Thymus (tissue), 11 donors: Measurements from ENCODE around the gene GTPBP10. TPM values are rescaled to one million over a fixed set of nuclear protein-coding genes. Genes with fewer than 3 reads are reported as not detected.

Experiments
- DNase-seq, 9 donors: peaks; one replicate each; pipeline ENCODE4 v3.0.0-alpha.2; 2013; ENCODE audit warnings: low spot score in 9 of 9, low read depth in 6 of 9, missing footprints in 1 of 9
- H3K27ac ChIP-seq, 2 donors: one replicate each; pipeline ENCODE4 v1.5.1; 2013; ENCODE audit warnings: control low read depth in 1 of 2, low read depth in 1 of 2, low read length in 1 of 2, mild to moderate bottlenecking in 1 of 2, moderate library complexity in 1 of 2
- H3K27me3 ChIP-seq, 2 donors: one replicate each; pipeline ENCODE4 v1.5.1; 2013; ENCODE audit warnings: low read length in 1 of 2; ENCODE audit not compliant: control insufficient read depth in 2 of 2, insufficient read depth in 1 of 2
- H3K36me3 ChIP-seq, 2 donors: one replicate each; pipeline ENCODE4 v1.5.1; 2013; ENCODE audit warnings: low read length in 1 of 2, mild to moderate bottlenecking in 1 of 2, moderate library complexity in 1 of 2; ENCODE audit not compliant: control insufficient read depth in 2 of 2, insufficient read depth in 2 of 2
- H3K4me1 ChIP-seq, 2 donors: one replicate each; pipeline ENCODE4 v1.5.1; 2013; ENCODE audit warnings: low read length in 2 of 2; ENCODE audit not compliant: control insufficient read depth in 2 of 2, insufficient read depth in 2 of 2
- H3K4me3 ChIP-seq, 2 donors: one replicate each; pipeline ENCODE4 v1.5.1; 2013; ENCODE audit warnings: low read length in 2 of 2, control low read depth in 1 of 2, mild to moderate bottlenecking in 1 of 2
- H3K9me3 ChIP-seq, 2 donors: one replicate each; pipeline ENCODE4 v1.5.1; 2013; ENCODE audit warnings: low read length in 1 of 2, mild to moderate bottlenecking in 1 of 2; ENCODE audit not compliant: control insufficient read depth in 2 of 2, insufficient read depth in 1 of 2
- whole genome bisulfite sequencing: extraction: QIAGEN DNeasy Blood & Tissue Kit; methylation state at CpG from one replicate; pipeline ENCODE4 v1.1.7; 2013; 5-methylcytosine and 5-hydroxymethylcytosine counted together
- polyA plus RNA-seq: library from polyadenylated mRNA; stranded (reverse); fragments of 200-250 nt; gene quantifications from one replicate; pipeline ENCODE4 v1.2.3, GENCODE V29; 2013
- total RNA-seq: library from RNA; stranded (reverse); fragments of 120-200 nt; gene quantifications from one replicate; pipeline ENCODE4 v1.2.4, GENCODE V29; 2013
- donor health status: healthy.

The GTPBP10 gene
- total and polyA plus RNA-seq, 2 donors, result 27.4 to 38.6 TPM

GRCh38 chr7:90409667-90410066 lies 63.2 kb downstream of the GTPBP10 start:
- no peak for DNase-seq
- Histone ChIP-seq H3K4me1 (no peaks in the 10 kb centered on the region), H3K27ac (no peak overlapping the region), H3K4me3 (no peak overlapping the region), H3K27me3 (no peaks in the 10 kb centered on the region), H3K36me3 (peaks cover 4 to 9% of the 10 kb centered on the region in 2 donors), H3K9me3 (no peaks in the 10 kb centered on the region)
- WGBS, result 95% methylated on average over 3 of the region's 3 CpGs

- H3K9me3 ChIP-seq, result no peaks in the 10 kb centered on the region
- DNase-seq, result no peak
- no peak overlapping the region for H3K27ac ChIP-seq
- no peaks in the 10 kb centered on the region for H3K4me1 ChIP-seq
- no peak overlapping the region for H3K4me3 ChIP-seq
- peaks cover 4 to 8% of the 10 kb centered on the region in 2 donors for H3K36me3 ChIP-seq
- WGBS, result 98% methylated on average over 2 of the region's 2 CpGs
- H3K27me3 ChIP-seq, result no peaks in the 10 kb centered on the region
Measured at GRCh38 chr7:90411510-90411909, 65.0 kb downstream of the GTPBP10 start.

GRCh38 chr7:90412458-90413184 lies 66.1 kb downstream of the GTPBP10 start:
- H3K36me3 ChIP-seq, result peaks cover 4 to 5% of the 10 kb centered on the region in 2 donors
- H3K27ac ChIP-seq, result no peak overlapping the region
- H3K4me1 ChIP-seq, result no peaks in the 10 kb centered on the region
- 98% methylated on average over 11 of the region's 11 CpGs for WGBS
- DNase-seq, result no peak
- H3K4me3 ChIP-seq, result no peak overlapping the region
- no peaks in the 10 kb centered on the region for H3K27me3 ChIP-seq
- H3K9me3 ChIP-seq, result no peaks in the 10 kb centered on the region

GRCh38 chr7:90413185-90413528 lies 66.6 kb downstream of the GTPBP10 start:
- H3K4me3 ChIP-seq, result no peak overlapping the region
- H3K36me3 ChIP-seq, result peaks cover 4 to 5% of the 10 kb centered on the region in 2 donors
- 99% methylated on average over 2 of the region's 2 CpGs for WGBS
- no peak overlapping the region for H3K27ac ChIP-seq
- no peaks in the 10 kb centered on the region for H3K4me1 ChIP-seq
- no peak for DNase-seq
- H3K9me3 ChIP-seq, result no peaks in the 10 kb centered on the region
- H3K27me3 ChIP-seq, result no peaks in the 10 kb centered on the region

- H3K27me3 ChIP-seq, result no peaks in the 10 kb centered on the region
Measured at GRCh38 chr7:90421651-90422050, 75.1 kb downstream of the GTPBP10 start.

GRCh38 chr7:90424720-90425119 lies 78.2 kb downstream of the GTPBP10 start:
- Histone ChIP-seq H3K4me1 (no peaks in the 10 kb centered on the region), H3K9me3 (no peaks in the 10 kb centered on the region), H3K27me3 (no peaks in the 10 kb centered on the region), H3K4me3 (no peak overlapping the region), H3K36me3 (no peaks in the 10 kb centered on the region), H3K27ac (no peak overlapping the region)
- DNase-seq, result no peak
- WGBS, result 91% methylated on average over 3 of the region's 3 CpGs

More at GRCh38 chr7:90421651-90422050, 75.1 kb downstream of the GTPBP10 start:
- no peaks in the 10 kb centered on the region for H3K9me3 ChIP-seq
- H3K36me3 ChIP-seq, result no peaks in the 10 kb centered on the region
- DNase-seq, result no peak
- WGBS, result 96% methylated on average over 6 of the region's 6 CpGs
- H3K4me1 ChIP-seq, result no peaks in the 10 kb centered on the region
- no peak overlapping the region for H3K27ac ChIP-seq
- no peak overlapping the region for H3K4me3 ChIP-seq

GRCh38 chr7:90425376-90425775 lies 78.9 kb downstream of the GTPBP10 start:
- Histone ChIP-seq H3K4me1 (no peaks in the 10 kb centered on the region), H3K36me3 (no peaks in the 10 kb centered on the region), H3K9me3 (no peaks in the 10 kb centered on the region), H3K4me3 (no peak overlapping the region), H3K27ac (no peak overlapping the region), H3K27me3 (no peaks in the 10 kb centered on the region)
- 92% methylated on average over 2 of the region's 2 CpGs for WGBS
- no peak for DNase-seq

GRCh38 chr7:90430614-90431460 lies 84.3 kb downstream of the GTPBP10 start:
- Histone ChIP-seq H3K4me1 (no peaks in the 10 kb centered on the region), H3K27me3 (no peaks in the 10 kb centered on the region), H3K27ac (no peak overlapping the region), H3K36me3 (no peaks in the 10 kb centered on the region), H3K4me3 (no peak overlapping the region), H3K9me3 (peaks cover 0 to 18% of the 10 kb centered on the region in 2 donors)
- no peak for DNase-seq
- WGBS, result 94% methylated on average over 6 of the region's 6 CpGs

- WGBS, result 72% methylated on average over 10 of the region's 10 CpGs
- DNase-seq, result no peak
- Histone ChIP-seq H3K36me3 (no peaks in the 10 kb centered on the region), H3K27me3 (no peaks in the 10 kb centered on the region), H3K9me3 (peaks cover 0 to 18% of the 10 kb centered on the region in 2 donors), H3K4me3 (no peak overlapping the region), H3K27ac (no peak overlapping the region), H3K4me1 (no peaks in the 10 kb centered on the region)
Measured at GRCh38 chr7:90432752-90433151, 86.2 kb downstream of the GTPBP10 start.
